Stimulated activated CD4-positive, alpha-beta T cell treated with anti-CD3 and anti-CD28 coated beads, Interleukin-15, amount 100 ng/mL, for 1 hour (primary cell): ENCODE data around the gene WLS.

Experiments used
- DNase-seq, 2 donors: peaks; one replicate each; pipeline ENCODE4 v3.0.0-alpha.2; 2020; ENCODE audit warnings: low read depth in 1 of 2, low spot score in 1 of 2

The WLS gene

GRCh38 chr1:68141071-68142021 is 91.0 kb downstream of the WLS start:
- no peak for DNase-seq

- no peak for DNase-seq
Measured at GRCh38 chr1:68140536-68140935, 91.8 kb downstream of the WLS start.

DNA sequence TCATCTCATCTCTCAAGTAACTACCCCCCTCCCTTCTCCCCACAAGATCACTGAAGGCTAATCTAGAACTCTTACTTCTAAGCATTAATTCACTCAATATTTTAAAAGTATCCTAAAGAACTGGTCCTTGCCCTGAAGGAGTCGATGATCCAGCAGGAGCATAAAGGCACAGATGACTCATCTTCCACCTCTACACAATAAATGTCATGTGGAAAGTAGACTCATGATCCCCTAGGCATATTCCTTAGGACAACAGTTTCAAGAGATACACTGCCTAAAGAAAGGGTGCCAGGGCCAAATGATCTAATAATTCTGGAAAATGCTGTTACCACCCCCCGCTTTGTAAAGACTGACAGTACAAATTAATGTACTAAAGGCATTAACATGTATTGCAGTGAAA is 96.1 kb downstream of the WLS start:
- DNase-seq, result no peak

DNA sequence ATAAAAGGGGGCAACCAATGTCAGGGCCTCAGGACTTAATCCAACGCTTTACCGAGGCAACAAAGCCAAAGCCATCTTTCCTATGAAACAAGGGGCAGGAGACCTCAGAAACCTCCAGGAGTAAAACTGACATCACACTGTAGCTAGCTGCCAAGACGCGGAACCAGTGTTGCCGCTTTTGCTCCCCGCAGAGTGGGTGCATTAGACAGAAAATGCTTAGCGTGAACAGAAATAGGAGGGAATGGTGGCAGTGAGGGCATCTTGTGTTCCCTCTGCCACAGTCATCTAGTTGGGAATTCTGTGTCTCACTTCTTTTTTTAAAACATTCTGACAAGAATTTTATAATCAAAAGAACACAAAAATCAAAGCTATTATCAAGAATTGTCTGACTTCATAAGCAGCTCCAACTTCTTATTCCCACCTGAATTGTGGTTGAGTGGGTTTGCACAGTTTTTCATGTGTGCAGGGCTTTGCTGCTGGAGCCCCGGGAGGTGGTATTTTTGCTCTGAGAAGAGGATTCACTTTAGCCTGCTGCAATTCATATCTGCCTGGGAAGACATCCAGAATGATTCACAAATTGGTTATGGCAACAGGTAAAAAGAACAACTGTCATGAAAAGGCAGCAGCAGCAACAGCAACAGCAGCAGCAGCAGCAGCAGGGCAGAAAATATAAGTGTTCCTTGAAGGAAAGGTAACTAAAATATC is 99.7 kb downstream of the WLS start:
- DNase-seq, result no peak

DNA sequence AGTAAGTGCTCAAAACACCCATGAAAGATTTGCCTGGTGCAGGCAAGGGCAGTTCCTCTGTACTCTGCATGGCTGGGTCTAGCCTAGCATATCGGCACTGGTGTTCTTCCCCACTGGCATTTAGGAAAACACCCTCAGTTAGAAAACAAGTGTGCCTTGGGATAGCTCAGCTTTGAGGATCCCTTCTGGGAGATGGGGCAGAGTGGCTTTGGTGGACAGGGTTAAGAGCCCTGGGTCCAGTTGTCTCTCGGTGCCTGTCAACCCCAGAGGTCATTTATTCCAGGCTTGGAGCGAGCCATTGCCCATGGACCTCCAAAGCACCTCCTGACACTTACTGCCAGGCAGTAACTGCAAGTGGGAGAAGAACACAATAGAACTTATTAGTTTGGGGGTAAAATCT is 101.1 kb downstream of the WLS start:
- no peak for DNase-seq

DNA sequence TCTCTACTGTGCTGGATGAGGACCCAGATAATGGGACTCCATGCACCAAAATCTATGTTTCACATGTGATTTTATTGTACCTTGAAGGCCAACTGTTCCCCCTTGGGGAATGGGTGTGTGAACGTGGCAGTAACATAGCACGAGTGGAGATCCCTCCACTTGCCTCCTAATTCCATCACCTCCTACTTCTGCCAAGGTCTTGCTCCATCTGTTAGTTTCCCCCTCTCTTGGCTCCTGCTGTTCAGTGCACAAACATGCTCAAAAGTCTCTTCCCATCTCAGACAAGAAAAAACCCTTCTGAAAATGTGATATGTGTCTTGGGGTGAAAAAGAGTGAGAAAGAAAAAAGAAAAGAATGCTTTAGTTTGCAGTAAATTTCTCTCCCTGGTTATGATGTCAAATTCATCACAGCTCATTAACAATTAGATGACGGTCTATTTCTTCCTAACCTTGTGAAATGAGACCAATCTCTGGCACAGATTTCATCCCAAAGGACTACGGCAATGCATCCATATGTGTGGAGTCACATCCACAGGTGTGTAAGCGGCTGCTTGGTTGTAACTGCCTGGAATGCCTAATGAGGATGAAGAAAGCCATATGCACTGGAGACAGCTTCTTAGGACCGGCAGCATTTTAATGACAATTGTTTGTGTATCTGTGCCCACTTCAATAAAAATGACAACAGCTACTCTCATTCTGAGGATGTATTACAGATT is 102.6 kb downstream of the WLS start:
- DNase-seq, result no peak

DNA sequence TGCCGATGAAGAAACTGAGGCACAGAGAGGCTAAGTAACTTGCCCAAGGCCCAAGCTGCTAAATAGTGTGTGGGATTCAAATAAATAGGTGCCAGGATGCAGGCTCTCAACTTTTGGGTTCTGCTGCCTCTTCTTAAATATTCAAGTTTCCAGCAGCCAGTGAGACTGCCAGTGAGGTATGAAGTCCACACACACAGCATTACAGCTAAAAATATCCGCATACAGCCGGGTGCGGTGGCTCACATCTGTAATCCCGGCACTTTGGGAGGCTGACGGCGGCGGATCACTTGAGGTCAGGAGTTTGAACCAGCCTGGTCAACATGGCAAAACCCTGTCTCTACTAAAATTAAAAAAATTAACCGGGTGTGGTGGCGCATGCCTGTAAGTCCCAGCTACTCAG is 103.5 kb downstream of the WLS start:
- DNase-seq, result no peak

GRCh38 chr1:68128157-68128556 is 104.2 kb downstream of the WLS start:
- no peak for DNase-seq

GRCh38 chr1:68121536-68121935 is 110.8 kb downstream of the WLS start:
- no peak for DNase-seq

- no peak for DNase-seq
Measured at GRCh38 chr1:68120136-68120791, 112.1 kb downstream of the WLS start.

GRCh38 chr1:68119445-68119844 is 112.9 kb downstream of the WLS start:
- no peak for DNase-seq

DNA sequence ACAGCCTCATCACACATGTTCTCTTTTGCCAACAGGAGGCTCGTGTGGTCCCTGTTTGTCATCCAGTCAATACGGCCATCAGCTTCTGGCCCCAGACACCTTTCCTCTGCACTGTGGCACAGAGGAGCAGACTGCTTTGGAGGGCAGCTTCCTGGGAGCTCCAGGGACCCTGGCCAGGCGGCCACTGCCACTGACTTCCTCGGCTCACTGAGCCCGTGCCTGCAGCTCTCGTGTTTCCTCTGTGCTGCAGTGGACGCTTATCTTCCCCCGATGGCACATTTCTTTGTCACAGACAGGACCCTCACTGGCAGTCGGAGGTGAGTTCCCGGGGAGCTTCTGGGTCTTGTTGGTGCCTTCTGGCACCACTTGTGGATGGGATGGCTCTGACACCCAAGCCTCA is 114.9 kb downstream of the WLS start:
- DNase-seq, result no peak

- DNase-seq, result no peak
Measured at GRCh38 chr1:68116643-68117235, 115.6 kb downstream of the WLS start.

DNA sequence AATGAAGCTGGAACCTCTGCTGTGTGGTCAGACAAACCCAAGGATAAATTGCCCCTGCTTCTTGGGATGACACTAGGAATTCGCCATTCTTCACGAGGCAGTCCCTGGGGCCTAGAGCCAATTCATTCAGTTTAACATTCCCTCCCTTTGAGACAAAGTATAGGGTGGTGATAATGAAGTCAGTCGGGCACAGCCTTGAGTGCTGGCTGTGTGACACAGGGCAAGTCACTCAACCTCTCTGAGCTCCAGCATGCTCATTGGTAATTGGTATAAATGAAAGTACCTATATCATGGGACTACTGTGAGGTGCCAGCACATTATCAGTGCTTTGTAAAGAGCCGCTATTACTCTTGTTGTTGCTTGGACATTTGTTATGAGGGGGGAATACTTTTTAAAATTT is 117.0 kb downstream of the WLS start:
- no peak for DNase-seq

GRCh38 chr1:68113966-68114365 is 118.4 kb downstream of the WLS start:
- no peak for DNase-seq

DNA sequence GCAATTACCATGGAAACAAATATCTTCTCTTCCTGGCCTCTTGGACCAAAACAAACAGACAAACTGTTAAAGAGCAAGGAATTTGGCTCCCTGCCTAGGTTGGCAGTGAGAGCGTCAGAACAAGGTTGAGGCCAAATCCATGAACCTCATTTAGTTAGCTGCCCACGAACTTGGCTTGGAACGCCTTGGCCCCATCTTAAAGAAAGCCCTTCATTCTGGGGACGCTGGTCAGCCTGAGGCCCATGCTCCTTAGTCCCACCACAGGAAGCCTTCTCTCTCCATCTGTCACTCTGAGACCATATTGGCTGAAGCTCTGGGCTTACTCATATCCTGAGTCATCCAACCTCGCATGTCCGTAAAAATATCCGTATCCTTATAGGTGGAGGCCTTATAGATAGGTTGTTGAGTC is 119.5 kb downstream of the WLS start:
- DNase-seq, result no peak

DNA sequence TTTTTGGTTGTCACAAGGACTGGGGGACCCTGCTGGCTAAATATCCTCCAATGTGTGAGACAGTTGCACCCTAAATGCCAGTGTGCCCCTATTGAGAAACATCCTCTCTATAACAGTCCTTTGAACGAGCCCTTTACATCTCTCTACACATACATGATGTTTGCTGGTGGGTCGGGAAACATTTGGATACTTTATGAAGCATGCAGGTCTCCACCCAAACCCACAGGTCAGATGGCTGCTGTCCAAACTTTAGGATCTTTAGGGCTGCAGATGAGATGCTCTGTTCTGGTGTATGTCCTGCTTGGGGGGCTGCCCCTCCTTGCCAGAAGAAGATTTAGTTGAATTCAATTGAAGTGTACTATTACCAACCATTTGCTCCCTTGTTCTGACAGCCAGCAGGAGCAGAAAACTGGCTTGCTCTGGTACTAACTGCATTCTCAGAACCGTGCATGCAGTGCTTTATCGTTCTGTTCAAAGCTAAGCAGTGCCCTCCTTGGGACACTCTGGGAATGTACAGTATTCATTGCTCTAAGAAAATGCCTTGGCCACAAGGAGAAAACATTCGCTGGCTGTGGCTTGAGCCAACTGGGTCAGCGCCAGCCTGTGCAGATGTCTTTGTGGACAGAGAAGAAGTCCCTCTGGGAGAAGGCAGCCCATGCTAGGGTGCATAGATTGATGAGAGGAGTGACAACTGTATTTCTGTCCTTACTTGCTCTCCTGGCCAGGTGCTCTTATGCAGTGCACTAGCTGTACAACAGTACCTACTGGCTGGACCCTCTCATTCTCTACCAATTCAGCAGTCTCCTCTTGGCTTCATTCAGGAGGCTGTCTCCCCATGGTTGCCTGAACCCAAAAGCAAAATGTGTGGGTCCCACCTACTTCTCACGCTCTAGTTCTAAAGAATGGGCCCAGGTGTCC is 120.5 kb downstream of the WLS start:
- no peak for DNase-seq

GRCh38 chr1:68107771-68108170 is 124.6 kb downstream of the WLS start:
- no peak for DNase-seq

GRCh38 chr1:68103884-68104554 is 128.3 kb downstream of the WLS start:
- no peak for DNase-seq
